GM18505 (cell line): ENCODE data around the gene PFAS.

Experiments used
- ATAC-seq: cut with Tn5 transposase; IDR thresholded peaks from one replicate; pipeline ENCODE4 v1.9.1; 2021; ENCODE audit not compliant: unreplicated experiment
- POLR2A ChIP-seq: IDR thresholded peaks from 4 replicates; pipeline ENCODE4 v1.6.1; 2011; ENCODE audit warnings: borderline replicate concordance; ENCODE audit not compliant: insufficient read depth, insufficient read length; ENCODE audit errors: extremely low read depth

PFAS gene

GRCh38 chr17:8221663-8222379 lies 27.3 kb upstream of the PFAS start:
- ATAC-seq, result peak; percentile 41
- peak; percentile 52 for TF ChIP-seq POLR2A

- ATAC-seq, result peak; percentile 17
- no peak for TF ChIP-seq POLR2A
These were observed 26.8 kb upstream of the PFAS start for GRCh38 chr17:8222380-8222629.

- ATAC-seq, result peak; percentile 30
These were observed 26.3 kb upstream of the PFAS start for GRCh38 chr17:8222630-8223355.

GRCh38 chr17:8223356-8224126 lies 25.5 kb upstream of the PFAS start:
- peak; percentile 6 for ATAC-seq
- TF ChIP-seq POLR2A, result no peak

More at GRCh38 chr17:8222630-8223355, 26.3 kb upstream of the PFAS start:
- TF ChIP-seq POLR2A, result peak; percentile 85

DNA sequence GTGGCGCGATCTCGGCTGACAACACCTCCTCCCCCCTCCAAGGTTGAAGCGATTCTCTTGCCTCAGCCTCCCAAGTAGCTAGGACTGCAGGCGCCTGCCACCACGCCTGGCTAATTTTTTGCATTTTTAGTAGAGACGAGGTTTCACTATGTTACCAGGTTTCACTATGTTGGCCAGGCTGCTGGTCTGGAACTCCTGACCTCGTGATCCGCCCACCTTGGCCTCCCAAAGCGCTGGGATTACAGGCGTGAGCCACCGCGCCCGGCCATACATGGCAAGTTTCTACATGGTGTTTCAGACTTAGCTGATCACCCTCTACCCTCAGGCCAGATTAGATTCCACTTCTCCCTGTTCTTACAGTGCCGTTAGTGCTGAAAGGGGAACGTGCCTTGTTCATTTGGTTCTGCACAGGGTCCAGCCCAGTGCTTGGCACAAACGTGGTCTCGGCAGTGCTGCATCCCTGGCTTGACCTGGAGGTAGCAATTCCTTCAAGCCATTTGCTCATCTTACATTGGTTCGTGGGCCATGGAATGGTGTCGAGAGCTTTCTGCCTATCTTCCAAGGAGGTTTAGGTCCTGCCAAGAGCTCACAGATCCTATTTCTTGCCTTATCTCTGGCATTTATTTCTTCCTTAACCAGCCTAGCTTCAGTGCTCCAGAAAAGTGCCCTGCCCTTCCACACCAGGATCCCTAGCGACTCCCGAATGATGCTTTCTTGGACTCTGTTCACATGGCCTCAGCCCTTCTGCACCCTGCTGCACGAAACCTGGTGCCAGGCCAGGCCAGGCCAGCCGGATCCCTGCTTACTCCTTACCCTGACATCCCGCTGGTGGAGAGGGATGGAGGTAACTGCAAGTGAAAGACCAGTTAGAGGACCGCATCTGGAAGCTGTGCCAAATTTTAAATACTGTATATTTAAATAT lies 23.9 kb upstream of the PFAS start:
- no peak for ATAC-seq
- no peak for TF ChIP-seq POLR2A

GRCh38 chr17:8225813-8226535 lies 23.1 kb upstream of the PFAS start:
- ATAC-seq, result no peak
- peak; percentile 23 for TF ChIP-seq POLR2A

GRCh38 chr17:8226536-8227237 lies 22.4 kb upstream of the PFAS start:
- ATAC-seq, result no peak
- TF ChIP-seq POLR2A, result peak; percentile 65

DNA sequence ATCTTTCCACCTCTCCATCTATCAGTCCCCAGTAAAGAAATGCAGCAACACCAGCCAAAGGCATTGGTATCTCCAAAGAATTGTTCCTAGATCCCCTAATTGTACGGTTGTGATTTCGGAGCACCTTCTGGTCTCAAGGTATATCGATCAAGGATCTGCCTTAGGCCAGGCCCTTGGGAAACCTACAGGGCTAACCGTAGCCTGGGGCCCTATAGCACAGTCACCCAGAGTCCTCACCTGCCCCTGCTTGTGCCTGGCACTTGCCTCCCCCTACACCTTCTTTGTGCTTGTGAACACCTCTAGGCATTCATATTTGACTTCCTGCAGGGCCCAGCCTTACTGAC lies 21.9 kb upstream of the PFAS start:
- TF ChIP-seq POLR2A, result no peak
- ATAC-seq, result no peak

DNA sequence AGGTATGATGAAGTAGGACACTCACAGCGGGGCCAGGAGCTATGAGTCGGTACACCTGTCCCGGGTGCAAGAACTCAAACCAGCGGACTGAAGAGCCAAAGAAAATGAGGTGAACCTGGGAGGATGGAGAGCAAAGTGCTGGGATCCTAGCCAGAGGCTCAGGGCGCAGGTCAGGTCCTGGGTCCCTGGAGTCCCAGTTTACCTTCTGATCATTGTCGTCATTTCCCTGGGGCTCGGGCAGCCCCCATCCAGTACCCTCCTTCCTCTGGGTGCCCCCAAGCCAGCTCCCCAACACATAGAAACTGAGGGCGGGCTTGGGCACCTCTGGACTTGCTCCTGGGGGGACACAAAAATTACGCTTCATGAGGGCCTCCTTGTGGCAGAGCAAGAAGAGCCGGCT lies 17.4 kb upstream of the PFAS start:
- ATAC-seq, result no peak
- TF ChIP-seq POLR2A, result no peak

- no peak for TF ChIP-seq POLR2A
- no peak for ATAC-seq
These were observed 14.5 kb upstream of the PFAS start for GRCh38 chr17:8234361-8235270.

GRCh38 chr17:8235676-8236075 lies 13.4 kb upstream of the PFAS start:
- ATAC-seq, result no peak
- no peak for TF ChIP-seq POLR2A
